Endodermal cell (in vitro differentiated cells): ENCODE data around the gene NDUFB6. TPM values are rescaled to one million over a fixed set of nuclear protein-coding genes. Genes with fewer than 3 reads are reported as not detected.

Experiments used
- DNase-seq: peaks from one replicate; pipeline ENCODE4 v3.0.0-alpha.2; 2017
- H3K27ac ChIP-seq: 2 replicates; pipeline ENCODE4 v1.5.1; 2013; ENCODE audit warnings: mild to moderate bottlenecking, low read depth, low read length, moderate library complexity
- H3K27me3 ChIP-seq: 2 replicates; pipeline ENCODE4 v1.6.1; 2013; ENCODE audit warnings: mild to moderate bottlenecking, low read length, moderate library complexity; ENCODE audit not compliant: insufficient read depth, control insufficient read depth, poor library complexity, severe bottlenecking
- H3K36me3 ChIP-seq: 2 replicates; pipeline ENCODE4 v1.7.0; 2013; ENCODE audit warnings: mild to moderate bottlenecking, low read length, moderate library complexity; ENCODE audit not compliant: control insufficient read depth, insufficient read depth
- H3K4me1 ChIP-seq: one replicate; pipeline ENCODE4 v1.7.0; 2013; ENCODE audit warnings: low read length; ENCODE audit not compliant: control insufficient read depth, insufficient read depth
- H3K4me3 ChIP-seq: 2 replicates; pipeline ENCODE4 v1.5.1; 2013; ENCODE audit warnings: mild to moderate bottlenecking, low read length, moderate library complexity
- H3K9ac ChIP-seq: 2 replicates; pipeline ENCODE4 v1.6.1; 2013; ENCODE audit warnings: mild to moderate bottlenecking, low read length, moderate library complexity; ENCODE audit not compliant: poor library complexity, severe bottlenecking; ENCODE audit errors: extremely low read depth
- H3K9me3 ChIP-seq: 2 replicates; pipeline ENCODE4 v1.6.1; 2013; ENCODE audit warnings: mild to moderate bottlenecking, low read length, moderate library complexity; ENCODE audit not compliant: control insufficient read depth
- H3K27ac Mint-ChIP-seq: 2 replicates; pipeline ENCODE4 v1.8.0; 2020; ENCODE audit warnings: mixed read lengths
- H3K27me3 Mint-ChIP-seq: 2 replicates; pipeline ENCODE4 v1.8.0; 2021; ENCODE audit warnings: mild to moderate bottlenecking, mixed read lengths; ENCODE audit not compliant: insufficient read depth
- H3K36me3 Mint-ChIP-seq: 2 replicates; pipeline ENCODE4 v1.8.0; 2020; ENCODE audit warnings: low read depth, mixed read lengths
- H3K4me1 Mint-ChIP-seq: 2 replicates; pipeline ENCODE4 v1.8.0; 2020; ENCODE audit warnings: mixed read lengths
- H3K4me3 Mint-ChIP-seq: 2 replicates; pipeline ENCODE4 v1.8.0; 2020; ENCODE audit warnings: mild to moderate bottlenecking, moderate library complexity, mixed read lengths
- H3K9me3 Mint-ChIP-seq: 2 replicates; pipeline ENCODE4 v1.8.0; 2020; ENCODE audit warnings: mild to moderate bottlenecking, mixed read lengths
- CTCF ChIP-seq: fragments of 200-600 bp; sonication (generic); conservative IDR thresholded peaks from 2 replicates; pipeline ENCODE4 v1.5.0; 2021; ENCODE audit warnings: antibody characterized with exemption, mild to moderate bottlenecking
- WGBS, 2 experiments: methylation state at CpG; one replicate each; pipeline versions ENCODE4 v1.1.5 to v1.1.7; 2013; ENCODE audit warnings: missing lambda C conversion rate in 2 of 2, mixed read lengths in 1 of 2; ENCODE audit not compliant: insufficient coverage in 1 of 2, insufficient read length in 1 of 2; 5-methylcytosine and 5-hydroxymethylcytosine counted together
- total RNA-seq, 2 donors: library from RNA; stranded (reverse); fragmentation: NEBNext Ultra II Directional in 1 of 2; extraction: Animal tissue kit (Norgen Biotek cat#: 25700) in 1 of 2; gene quantifications; 2 replicates in 1 of 2; 3 replicates in 1 of 2; pipeline ENCODE4 v1.2.1, GENCODE V29; 2021

The NDUFB6 gene
- total RNA-seq, 2 donors from 2014 or later: 48.8 to 54.9 TPM

GRCh38 chr9:32596096-32596865 is 23.3 kb upstream of the NDUFB6 start:
- no peak overlapping the region for H3K9ac ChIP-seq
- no peak for TF ChIP-seq CTCF
- H3K4me1 Mint-ChIP-seq: peaks cover 3% of the 10 kb centered on the region
- H3K27me3 ChIP-seq: peaks cover 9% of the 10 kb centered on the region
- no peak for DNase-seq
- no peaks in the 10 kb centered on the region for H3K4me1 ChIP-seq
- H3K27ac ChIP-seq: no peak overlapping the region
- WGBS, 2 experiments: 85 to 89% methylated on average over 3 to 4 of the region's 4 CpGs
- no peak overlapping the region for H3K27ac Mint-ChIP-seq
- H3K36me3 Mint-ChIP-seq: no peaks in the 10 kb centered on the region
- no peak overlapping the region for H3K4me3 Mint-ChIP-seq
- no peaks in the 10 kb centered on the region for H3K9me3 Mint-ChIP-seq
- no peaks in the 10 kb centered on the region for H3K9me3 ChIP-seq
- no peaks in the 10 kb centered on the region for H3K36me3 ChIP-seq
- peaks cover 2% of the 10 kb centered on the region for H3K27me3 Mint-ChIP-seq
- H3K4me3 ChIP-seq: no peak overlapping the region

- Histone ChIP-seq H3K27ac (no peak overlapping the region), H3K4me1 (no peaks in the 10 kb centered on the region), H3K9ac (no peak overlapping the region), H3K9me3 (peaks cover 5% of the 10 kb centered on the region), H3K27me3 (no peaks in the 10 kb centered on the region), H3K36me3 (no peaks in the 10 kb centered on the region), H3K4me3 (no peak overlapping the region)
- H3K4me3 Mint-ChIP-seq: no peak overlapping the region
- peaks cover under 1% of the 10 kb centered on the region for H3K27me3 Mint-ChIP-seq
- WGBS, 2 experiments: 67% methylated on average over 1 of the region's 1 CpG; no CpG with 5 or more reads in 1 of the 2 experiments
- TF ChIP-seq CTCF: no peak
- peaks cover under 1% of the 10 kb centered on the region for H3K9me3 Mint-ChIP-seq
- H3K27ac Mint-ChIP-seq: no peak overlapping the region
- H3K36me3 Mint-ChIP-seq: no peaks in the 10 kb centered on the region
- DNase-seq: no peak
- H3K4me1 Mint-ChIP-seq: peaks cover 3% of the 10 kb centered on the region
Observed at GRCh38 chr9:32590898-32591297, 17.9 kb upstream of the NDUFB6 start.

DNA sequence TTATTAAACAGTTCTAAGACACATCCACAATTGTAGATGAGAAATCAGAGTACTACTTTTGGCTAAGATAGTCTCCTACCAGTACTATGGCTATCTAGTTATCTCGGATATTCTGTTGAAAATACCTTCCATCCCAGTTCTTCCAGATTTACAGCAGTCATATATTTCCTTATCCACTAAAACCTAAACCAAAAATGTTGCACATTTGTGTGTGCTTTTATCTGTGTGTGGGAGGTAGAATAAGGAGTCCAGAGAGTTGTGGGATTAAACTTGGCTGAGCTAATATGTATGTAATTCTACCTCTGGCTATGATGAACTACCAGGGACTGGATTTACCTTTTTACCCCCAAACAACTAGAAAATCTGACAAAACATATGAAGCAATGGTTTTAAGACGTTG is 17.5 kb upstream of the NDUFB6 start:
- no peaks in the 10 kb centered on the region for H3K36me3 Mint-ChIP-seq
- DNase-seq: no peak
- peaks cover 3% of the 10 kb centered on the region for H3K4me1 Mint-ChIP-seq
- Histone ChIP-seq H3K27me3 (no peaks in the 10 kb centered on the region), H3K36me3 (no peaks in the 10 kb centered on the region), H3K9me3 (peaks cover 5% of the 10 kb centered on the region), H3K4me3 (no peak overlapping the region), H3K4me1 (no peaks in the 10 kb centered on the region), H3K9ac (no peak overlapping the region), H3K27ac (no peak overlapping the region)
- no peak for TF ChIP-seq CTCF
- H3K27ac Mint-ChIP-seq: no peak overlapping the region
- 82% methylated on average over 2 of the region's 2 CpGs; no CpG with 5 or more reads in 1 of the 2 experiments for WGBS, 2 experiments
- H3K27me3 Mint-ChIP-seq: peaks cover 5% of the 10 kb centered on the region
- H3K4me3 Mint-ChIP-seq: no peak overlapping the region
- peaks cover 5% of the 10 kb centered on the region for H3K9me3 Mint-ChIP-seq
